ENCODE results near the gene HMMR.
"Not testable (repeated sequence)": the region's sequence is repeated elsewhere in the genome, so short reads cannot be mapped to it uniquely, and the experiment has no call there.

The HMMR gene, protein sequence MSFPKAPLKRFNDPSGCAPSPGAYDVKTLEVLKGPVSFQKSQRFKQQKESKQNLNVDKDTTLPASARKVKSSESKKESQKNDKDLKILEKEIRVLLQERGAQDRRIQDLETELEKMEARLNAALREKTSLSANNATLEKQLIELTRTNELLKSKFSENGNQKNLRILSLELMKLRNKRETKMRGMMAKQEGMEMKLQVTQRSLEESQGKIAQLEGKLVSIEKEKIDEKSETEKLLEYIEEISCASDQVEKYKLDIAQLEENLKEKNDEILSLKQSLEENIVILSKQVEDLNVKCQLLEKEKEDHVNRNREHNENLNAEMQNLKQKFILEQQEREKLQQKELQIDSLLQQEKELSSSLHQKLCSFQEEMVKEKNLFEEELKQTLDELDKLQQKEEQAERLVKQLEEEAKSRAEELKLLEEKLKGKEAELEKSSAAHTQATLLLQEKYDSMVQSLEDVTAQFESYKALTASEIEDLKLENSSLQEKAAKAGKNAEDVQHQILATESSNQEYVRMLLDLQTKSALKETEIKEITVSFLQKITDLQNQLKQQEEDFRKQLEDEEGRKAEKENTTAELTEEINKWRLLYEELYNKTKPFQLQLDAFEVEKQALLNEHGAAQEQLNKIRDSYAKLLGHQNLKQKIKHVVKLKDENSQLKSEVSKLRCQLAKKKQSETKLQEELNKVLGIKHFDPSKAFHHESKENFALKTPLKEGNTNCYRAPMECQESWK

DNA sequence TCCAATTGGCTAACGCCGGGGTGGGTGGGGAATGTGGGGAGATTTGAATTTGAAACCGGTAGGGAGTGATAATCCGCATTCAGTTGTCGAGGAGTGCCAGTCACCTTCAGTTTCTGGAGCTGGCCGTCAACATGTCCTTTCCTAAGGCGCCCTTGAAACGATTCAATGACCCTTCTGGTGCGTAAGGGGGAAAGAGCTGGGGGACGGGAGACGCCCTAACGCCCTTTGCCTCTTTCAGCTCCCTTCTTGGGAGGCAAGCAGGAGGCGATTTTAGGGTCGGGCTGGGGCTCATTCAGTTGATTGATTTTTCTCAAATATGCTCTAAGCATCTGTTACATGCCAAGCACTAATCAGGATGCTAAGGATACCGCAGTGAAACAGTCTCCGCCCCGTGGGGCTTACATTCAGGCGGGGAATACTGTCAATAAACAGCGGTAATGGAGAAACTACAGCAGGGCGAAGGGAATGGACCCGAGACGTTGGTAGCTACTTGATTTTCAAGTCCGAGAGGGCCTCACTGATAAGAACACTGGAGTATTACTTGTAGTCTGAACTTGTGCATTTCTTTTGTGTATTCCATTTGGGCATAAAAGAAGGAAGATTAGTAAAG, at the start of gene HMMR:
HMMR (plus strand) TSS at position 71 of the 610 bp plus-strand sequence; CDS start at position 132, 61 bp downstream.
- no peak for DNase-seq

DNA sequence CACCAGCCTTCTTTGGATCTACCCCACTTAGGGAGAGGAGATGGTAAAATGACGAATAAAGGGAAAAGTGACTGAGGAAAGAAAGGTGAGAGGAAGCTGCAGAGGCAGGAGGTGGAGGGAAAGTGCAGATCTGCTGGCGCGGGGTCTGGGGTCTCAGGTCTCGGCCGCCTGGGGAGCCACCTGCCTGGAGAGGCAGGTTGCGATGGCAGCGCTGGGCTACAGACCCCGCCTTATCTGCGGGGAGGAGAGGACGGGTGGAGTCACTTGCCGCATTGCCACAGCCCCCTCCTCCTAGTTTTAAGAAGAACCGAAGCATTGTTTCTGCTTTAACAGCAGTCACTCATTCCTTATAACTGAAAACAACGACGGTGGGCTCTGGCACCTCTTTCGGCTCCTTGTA, 44.8 kb upstream of the HMMR start:
- DNase-seq, result not testable (repeated sequence)

DNA sequence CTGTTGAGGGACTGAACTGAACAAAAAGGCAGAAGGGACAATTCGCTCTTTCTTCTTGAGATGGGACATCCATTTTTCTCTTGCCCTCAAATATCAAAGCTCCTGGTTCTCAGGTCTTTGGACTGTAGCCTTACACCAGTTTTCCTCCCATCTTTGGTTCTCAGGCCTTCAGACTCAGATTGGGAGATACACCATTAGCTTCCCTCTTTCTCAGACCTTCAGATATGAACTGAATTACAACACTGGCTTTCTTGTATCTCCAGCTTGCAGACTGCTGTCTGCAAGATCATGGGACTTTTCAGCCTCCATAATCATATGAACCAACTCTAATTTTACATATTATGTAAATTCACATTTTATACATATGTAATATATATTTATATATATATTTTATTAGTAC, 35.6 kb upstream of the HMMR start:
- DNase-seq, result no peak

DNA sequence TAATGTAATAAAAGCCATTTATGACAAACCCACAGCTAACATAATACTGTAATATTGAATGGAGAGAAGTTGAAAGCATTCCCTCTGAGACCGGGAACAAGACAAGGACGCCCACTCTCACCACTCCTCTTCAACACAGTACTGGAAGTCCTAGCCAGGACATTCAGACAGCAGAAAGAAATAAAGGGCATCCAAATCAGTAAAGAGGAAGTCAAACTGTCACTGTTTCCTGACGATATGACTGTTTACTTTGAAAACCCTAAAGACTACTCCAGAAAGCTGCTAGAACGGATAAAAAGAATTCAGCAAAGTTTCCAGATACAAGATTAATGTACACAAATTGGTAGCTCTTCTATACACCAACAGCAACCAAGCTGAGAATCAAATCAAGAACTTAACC, 34.3 kb upstream of the HMMR start:
- DNase-seq, result not testable (repeated sequence)

DNA sequence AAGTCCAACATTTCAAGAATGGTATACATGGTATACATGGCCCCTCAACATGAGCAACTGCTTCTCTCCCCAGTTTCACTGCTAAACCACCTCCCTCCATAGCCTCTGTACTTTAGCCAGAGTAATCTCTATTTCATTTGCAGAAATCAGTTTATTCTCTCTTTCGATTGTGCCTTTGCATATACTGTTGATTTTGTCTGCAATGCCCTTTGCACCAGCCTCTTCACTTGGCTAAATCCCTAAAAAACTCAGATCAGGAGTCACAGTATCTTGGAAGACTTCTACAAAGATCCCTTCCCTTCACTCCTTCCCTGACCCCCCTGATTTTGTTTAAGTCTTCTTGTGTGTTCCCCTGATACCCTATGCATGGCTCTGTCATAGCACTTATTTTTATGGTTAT, 27.9 kb upstream of the HMMR start:
- no peak for DNase-seq

DNA sequence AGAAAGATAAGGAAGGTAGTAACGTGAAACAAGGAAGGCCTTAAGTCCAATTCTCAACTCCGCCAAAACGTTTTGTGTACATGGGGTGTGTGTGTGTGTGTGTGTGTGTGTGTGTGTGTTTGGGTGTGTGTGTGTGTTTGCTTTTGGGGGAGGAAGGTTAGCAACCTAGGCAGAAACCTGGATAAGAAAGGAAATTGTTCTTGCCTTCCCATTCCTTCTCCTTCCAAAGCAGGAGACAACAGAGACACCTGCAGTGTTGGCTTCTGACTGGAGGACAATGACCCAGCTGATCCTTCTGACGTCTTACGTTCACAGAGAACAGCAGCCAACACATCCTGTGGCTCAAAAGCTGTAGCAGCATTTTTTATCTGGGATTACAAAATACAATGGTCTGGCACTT, 27.2 kb upstream of the HMMR start:
- DNase-seq, result no peak

DNA sequence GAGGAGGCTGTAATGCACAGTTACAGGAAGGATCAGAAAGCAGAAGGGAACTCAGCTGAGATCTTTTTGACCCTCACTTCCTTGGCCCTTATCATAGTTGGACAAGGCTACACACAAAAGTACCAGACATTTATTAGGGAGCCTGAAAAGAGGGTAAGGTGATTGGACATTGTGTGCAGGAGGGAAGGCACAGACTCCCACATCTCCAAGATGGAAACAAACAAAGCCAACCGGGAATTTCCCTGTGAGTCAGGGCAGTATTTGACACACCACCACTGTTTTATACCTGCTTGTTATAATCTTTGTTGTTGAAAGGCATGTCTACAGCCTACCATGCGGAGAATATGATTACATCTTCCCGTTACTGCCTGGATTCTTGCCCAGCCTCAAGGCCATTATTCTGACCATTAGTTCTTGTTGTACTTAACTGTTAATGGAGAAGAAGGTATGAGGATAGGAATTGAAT, 26.0 kb upstream of the HMMR start:
- no peak for DNase-seq

DNA sequence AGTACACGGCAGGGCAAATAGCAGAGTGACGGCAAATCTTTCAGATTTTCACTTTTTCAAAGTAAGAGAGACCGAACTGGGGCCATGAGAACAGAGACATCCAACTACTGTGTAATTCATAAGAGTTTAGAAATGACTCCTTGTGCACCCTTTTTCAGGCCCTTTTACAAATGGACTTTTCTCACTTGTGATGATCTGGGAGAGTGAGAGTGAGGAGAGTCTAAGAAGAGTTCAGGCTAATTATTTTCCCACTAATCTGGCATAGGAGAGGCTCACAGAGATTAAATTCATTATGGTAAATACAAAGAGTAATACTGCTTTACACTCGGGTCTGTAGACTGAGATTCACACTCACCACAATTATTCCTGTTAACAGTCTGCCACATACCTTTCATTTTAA, 23.9 kb upstream of the HMMR start:
- DNase-seq, result no peak

DNA sequence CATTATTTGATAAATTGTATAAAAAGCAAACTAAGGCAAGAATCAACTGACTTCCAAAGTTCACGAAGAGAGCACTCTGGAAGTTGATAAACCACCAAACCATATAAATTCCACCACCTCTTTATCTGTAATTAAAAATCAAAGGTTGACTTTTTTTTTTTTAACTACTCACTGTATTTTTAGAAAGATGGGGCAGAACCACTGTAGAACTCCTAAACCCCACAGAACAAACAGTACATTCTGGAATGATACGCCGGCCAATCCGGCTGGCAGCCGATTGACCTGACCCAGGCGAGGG, 23.5 kb upstream of the HMMR start:
- DNase-seq, result no peak

DNA sequence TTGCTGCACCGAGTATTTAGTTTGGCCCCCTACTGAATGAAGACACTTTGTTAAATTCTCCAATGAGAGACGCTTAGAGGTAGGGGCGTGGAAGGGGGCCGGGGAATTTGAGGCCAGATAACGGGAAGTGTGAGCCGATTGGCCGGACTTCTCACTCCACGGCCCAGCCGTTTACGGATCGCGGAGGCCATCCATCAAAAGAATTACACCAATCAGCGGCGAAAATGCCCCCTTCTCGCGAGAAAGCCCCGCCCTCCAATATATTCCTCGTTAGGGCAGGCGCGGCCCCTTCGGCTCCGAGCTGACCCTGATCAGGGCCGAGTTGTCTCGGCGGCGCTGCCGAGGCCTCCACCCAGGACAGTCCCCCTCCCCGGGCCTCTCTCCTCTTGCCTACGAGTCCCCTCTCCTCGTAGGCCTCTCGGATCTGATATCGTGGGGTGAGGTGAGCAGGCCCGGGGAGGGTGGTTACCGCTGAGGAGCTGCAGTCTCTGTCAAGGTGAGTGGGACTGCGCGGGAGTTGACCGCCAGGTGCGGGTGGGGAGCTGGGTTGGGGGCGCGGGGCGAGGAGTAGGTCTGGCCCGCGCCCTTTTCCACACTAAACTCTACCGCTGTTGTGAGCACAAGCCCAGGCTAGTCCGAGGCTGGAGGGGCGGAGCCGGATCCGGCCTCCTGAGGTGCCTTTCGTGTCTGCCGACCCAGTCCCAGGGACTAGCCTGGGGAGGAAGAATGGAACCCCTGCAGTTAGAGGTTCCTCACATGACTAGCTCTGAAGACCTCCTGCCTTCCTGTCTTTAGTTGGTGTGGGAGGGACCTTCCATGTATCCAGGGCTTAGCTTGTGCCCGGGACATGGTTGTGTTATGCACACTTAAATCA, 22.9 kb upstream of the HMMR start, which contains the start of gene CCNG1:
CCNG1 (plus strand) TSS at position 287 of the 874 bp plus-strand sequence. CDS start 1,662 bp downstream, outside the sequence.
- DNase-seq, result peak; percentile 91

DNA sequence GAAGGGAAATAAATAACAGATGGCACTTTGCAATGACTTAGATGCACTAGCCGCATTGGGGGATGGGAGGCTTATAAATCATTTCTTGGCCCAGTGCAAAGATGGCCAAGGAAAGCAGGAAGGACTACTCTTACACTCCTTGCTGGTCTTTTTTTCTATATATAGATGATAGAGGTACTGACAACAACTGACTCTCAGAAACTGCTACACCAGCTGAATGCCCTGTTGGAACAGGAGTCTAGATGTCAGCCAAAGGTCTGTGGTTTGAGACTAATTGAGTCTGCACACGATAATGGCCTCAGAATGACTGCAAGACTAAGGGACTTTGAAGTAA, 21.4 kb upstream of the HMMR start:
- DNase-seq, result no peak

DNA sequence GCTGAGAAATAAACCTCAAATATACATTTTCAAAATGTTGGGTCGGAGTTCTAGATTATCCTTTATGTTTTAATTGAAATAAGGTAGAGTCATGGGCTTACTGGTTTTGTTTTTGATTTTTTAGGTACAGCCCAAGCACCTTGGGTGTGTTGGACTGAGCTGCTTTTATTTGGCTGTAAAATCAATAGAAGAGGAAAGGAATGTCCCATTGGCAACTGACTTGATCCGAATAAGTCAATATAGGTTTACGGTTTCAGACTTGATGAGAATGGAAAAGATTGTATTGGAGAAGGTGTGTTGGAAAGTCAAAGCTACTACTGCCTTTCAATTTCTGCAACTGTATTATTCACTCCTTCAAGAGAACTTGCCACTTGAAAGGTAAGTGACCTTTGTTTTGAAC, 19.5 kb upstream of the HMMR start:
- DNase-seq, result no peak

DNA sequence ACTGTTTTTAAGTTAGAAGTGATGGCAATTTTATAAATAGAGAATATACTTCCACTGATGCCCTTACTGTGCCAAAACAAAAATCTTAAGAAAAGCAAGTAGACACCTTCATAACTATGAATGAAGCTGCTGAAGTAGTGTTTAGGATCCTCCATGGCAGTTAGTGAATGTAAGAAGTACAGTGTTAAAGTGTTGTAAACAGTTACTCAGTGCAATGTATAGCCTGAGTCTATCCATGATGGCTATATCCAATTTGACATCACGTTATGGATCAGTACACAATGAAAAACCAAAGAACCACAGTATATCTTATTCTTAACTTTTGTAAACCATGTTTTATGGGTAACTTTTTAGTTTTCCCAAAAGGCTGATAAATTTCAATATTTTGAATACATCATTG, 15.9 kb upstream of the HMMR start:
- DNase-seq, result no peak

DNA sequence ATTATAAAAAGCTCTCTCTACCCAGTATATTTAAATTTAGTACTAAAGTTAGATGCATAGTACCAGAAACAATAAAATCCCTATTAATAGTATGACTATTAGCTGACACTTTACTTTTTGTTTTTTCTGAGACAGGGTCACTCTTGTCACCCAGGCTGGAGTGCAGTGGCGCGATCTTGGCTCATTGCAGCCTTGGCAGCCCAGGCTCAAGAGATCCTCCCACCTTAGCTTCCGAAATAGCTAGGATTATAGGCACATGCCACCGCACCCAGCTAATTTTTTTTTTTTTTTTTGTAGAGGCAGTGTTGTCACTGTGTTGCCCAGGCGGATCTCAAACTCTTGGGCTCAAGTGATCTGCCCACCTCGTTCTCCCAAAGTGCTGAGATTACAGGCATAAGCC, 15.1 kb upstream of the HMMR start:
- DNase-seq, result no peak

DNA sequence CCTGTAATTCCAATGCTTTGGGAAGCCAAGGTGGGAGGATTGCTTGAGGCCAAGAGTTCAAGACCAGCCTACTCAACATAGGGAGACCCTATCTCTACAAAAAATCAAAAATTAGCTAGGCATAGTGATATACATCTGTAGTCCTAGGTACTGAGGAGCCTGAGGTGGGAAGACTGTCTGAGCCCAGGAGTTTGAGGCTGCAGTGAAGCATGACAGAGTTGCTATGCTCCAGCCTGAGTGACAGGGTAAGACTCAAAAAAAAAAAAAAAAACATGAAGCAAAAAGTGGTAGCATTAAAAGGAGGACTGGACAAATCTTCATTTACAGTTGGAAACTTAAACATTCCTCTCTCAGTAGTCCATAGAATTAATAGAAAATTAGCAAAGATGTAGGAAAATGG, 13.2 kb upstream of the HMMR start:
- no peak for DNase-seq

DNA sequence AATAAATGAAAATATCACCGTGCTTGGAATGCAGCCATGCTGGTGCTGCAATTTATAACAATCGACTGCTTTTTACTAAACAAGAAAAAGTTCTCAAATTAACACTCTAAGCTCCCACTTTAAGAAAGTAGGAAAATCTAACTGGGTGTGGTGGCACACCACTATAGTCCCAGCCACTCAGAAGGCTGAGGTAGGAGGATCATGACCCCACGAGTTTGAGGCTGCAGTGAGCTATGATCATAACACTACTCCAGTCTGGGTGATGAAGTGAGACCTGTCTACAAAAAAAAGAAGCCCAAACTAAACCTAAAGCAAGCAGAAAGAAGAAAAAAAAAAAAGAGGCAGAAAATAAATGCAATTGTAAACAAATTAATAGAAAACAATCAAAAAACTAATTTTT, 12.6 kb upstream of the HMMR start:
- DNase-seq, result no peak

DNA sequence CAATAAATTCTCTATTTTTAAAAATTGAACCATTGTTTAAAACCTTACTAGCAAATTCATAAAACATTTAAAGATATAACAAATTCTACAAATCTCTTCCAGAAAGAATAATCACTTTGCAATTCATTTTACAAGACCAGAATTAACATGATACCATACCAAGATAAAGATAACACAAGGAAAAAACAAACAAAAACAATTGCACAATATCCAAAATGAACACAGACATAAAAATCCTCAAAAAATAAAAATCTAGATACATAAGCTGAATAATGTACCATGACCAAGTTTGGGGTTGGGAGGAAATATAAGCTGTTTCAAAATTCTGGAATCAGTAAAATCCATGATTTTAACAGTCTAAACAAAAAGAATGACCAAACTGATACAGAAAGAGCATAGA, 11.9 kb upstream of the HMMR start:
- DNase-seq, result no peak

DNA sequence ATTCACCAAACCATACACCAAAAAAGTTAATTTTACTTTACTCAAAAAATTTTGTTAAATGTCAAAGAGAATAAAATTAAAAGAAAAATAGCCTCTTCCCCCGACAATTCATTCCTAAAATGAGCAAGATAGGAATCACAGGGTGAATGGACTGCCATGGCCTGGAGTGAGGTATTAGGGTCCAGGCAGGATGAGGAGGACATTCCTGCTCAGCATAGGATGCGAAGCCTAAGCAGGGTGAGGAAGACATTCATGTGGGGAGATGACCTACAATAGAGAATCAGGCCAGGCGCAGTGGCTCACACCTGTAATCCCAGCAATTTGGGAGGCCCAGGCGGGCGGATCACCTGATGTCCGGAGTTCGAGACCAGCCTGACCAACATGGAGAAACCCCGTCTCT, 8.9 kb upstream of the HMMR start:
- no peak for DNase-seq

DNA sequence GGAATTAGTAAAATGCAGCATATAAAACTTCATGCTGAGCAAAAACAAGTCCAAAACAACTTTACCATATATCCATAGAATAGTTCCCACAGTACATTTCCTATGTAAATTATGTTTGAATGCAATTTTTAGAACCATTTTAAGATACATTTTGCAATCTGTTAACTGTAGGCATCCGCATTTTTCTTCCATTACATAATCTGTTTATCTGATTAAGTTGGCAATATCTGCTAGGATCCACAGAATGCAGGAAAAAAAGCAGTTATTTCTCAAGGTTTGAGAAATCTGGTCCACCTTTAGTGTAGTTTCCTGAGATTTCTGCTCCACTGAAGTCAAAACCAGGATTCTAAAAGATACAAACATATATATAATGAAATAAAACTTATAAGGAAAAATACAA, 6.7 kb upstream of the HMMR start:
- DNase-seq, result no peak

DNA sequence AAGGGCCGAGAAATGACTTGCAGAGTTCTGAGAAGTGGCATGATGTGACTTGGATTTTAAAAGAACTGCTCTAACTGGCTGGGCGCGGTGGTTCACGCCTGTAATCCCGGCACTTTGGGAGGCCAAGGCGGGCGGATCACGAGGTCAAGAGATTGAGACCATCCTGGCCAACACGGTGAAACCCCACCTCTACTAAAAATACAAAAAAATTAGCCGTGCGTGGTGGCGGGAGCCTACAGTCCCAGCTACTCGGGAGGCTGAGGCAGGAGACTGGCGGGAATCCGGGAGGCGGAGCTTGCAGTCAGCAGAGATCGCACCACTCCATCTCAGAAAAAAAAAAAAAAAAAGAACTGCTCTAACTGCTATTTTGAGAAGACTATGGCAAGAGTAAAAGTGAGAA, 5.0 kb upstream of the HMMR start:
- not testable (repeated sequence) for DNase-seq

DNA sequence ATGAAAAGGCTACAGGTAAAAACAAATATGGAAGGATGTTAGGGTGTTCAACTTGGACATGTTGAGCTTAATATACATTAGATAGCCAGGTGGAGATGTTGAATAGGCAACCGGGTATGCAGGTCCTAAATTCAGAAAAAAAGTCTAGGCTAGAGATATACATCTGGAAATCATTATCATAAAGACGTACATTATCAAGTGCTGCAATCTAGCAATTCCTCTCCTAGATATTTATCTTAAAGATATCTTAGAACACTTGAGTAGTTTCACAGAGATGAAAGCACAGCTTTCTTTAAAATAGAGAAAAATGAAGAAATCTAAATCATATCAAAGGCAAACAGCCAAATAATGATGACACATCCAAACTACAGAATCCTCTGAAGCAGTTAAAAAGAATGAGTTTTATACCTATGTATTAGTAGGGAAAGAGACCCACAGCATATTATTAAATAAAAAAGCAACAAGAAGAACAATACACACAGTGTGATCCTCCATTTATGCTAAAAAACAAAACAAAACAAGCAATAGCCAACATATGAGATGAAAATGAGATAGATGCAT, 4.3 kb upstream of the HMMR start:
- no peak for DNase-seq

DNA sequence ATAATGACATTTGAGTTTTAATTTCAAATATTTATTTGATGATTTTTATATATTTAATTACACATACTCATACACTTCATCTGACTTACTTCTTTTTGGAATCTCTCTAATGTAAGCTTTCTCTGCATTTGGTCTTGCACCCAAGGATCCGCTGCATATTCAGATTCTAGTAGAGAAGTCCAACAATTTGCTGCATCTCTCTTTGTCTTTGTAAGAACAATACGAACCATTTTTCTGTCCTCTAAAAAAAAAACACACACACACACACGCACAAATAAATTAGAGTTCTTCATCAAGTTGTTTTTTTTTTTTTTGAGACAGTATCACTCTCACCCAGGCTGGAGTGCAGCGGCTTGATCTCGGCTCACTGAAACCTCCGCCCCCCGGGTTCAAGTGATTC, 3.6 kb upstream of the HMMR start:
- DNase-seq, result no peak

All from SIG-M5 (cell line).